Activated B cell treated with CpG ODN at 0.5 μM for 24 hours (primary cell): ENCODE results near the gene ZNF664. TPM values are rescaled to one million over a fixed set of nuclear protein-coding genes. Genes with fewer than 3 reads are reported as not detected.

Experiments
- ATAC-seq: fragments of 200-7000 bp; cut with Tn5 transposase; one replicate; pipeline ENCODE4 v1.10.0; 2021; ENCODE audit warnings: low read depth, mild to moderate bottlenecking, moderate library complexity
- CTCF ChIA-PET: fragments of 350-600 bp; sonication (Branson Sonifier 250); formaldehyde crosslinking; loops from one replicate; lab custom pipeline; 2021; ENCODE audit warnings: antibody characterized with exemption; lab: Charles Lee
- POLR2A ChIA-PET: fragments of 350-600 bp; sonication (Branson Sonifier 250); formaldehyde crosslinking; loops from one replicate; lab custom pipeline; 2021; ENCODE audit warnings: antibody characterized with exemption; lab: Charles Lee
- DNase-seq: peaks from one replicate; pipeline ENCODE4 v3.0.0; 2022
- H3K27ac Mint-ChIP-seq: one replicate; pipeline ENCODE4 v1.8.0; 2020; ENCODE audit warnings: mixed read lengths
- H3K27me3 Mint-ChIP-seq: one replicate; pipeline ENCODE4 v1.8.0; 2021; ENCODE audit warnings: mixed read lengths
- H3K36me3 Mint-ChIP-seq: one replicate; pipeline ENCODE4 v1.8.0; 2021; ENCODE audit warnings: low read depth, mixed read lengths
- H3K4me1 Mint-ChIP-seq: one replicate; pipeline ENCODE4 v1.8.0; 2021; ENCODE audit warnings: mixed read lengths
- H3K4me3 Mint-ChIP-seq: one replicate; pipeline ENCODE4 v1.8.0; 2020; ENCODE audit warnings: mild to moderate bottlenecking, mixed read lengths
- H3K9me3 Mint-ChIP-seq: one replicate; pipeline ENCODE4 v1.8.0; 2020; ENCODE audit warnings: mixed read lengths
- CTCF ChIP-seq: fragments of 200-600 bp; IDR thresholded peaks from one replicate; pipeline ENCODE4 v1.8.0; 2022; ENCODE audit warnings: antibody characterized with exemption, mild to moderate bottlenecking
- intact Hi-C: fragments of 100-400 bp; cut with micrococcal nuclease; formaldehyde crosslinking; loops from one replicate; pipeline ENCODE4 v1.15.1; 2024
- total RNA-seq: library from RNA; stranded (reverse); gene quantifications from 2 replicates; pipeline ENCODE4 v1.2.3, GENCODE V29; 2022

ZNF664 gene
- total RNA-seq, 1 donor from 2014 or later: 40.7 TPM

GRCh38 chr12:124013073-124013472 is 40.1 kb downstream of the ZNF664 start:
- ATAC-seq (no peak), DNase-seq (no peak)
- CTCF ChIA-PET: no interaction called here
- no peak overlapping the region for H3K27ac Mint-ChIP-seq
- H3K36me3 Mint-ChIP-seq: peaks cover 46% of the 10 kb centered on the region
- no peaks in the 10 kb centered on the region for H3K9me3 Mint-ChIP-seq
- no peak for TF ChIP-seq CTCF
- peaks cover 6% of the 10 kb centered on the region for H3K4me1 Mint-ChIP-seq
- no peaks in the 10 kb centered on the region for H3K27me3 Mint-ChIP-seq
- POLR2A ChIA-PET: no interaction called here
- intact Hi-C loops: no loop called here
- no peak overlapping the region for H3K4me3 Mint-ChIP-seq

GRCh38 chr12:124015494-124016461 is 42.8 kb downstream of the ZNF664 start:
- Mint-ChIP-seq H3K4me3 (no peak overlapping the region), H3K27me3 (no peaks in the 10 kb centered on the region), H3K36me3 (peaks cover 38% of the 10 kb centered on the region), H3K4me1 (peaks cover 5% of the 10 kb centered on the region), H3K27ac (no peak overlapping the region), H3K9me3 (no peaks in the 10 kb centered on the region)
- no peak for DNase-seq
- POLR2A ChIA-PET: no interaction called here
- no peak for ATAC-seq
- CTCF ChIA-PET: interaction anchor here (1.0 kb wide), 1 partner anchor 19 kb away, joined by 3 read pairs; no protein-coding TSS in a partner anchor
- TF ChIP-seq CTCF: no peak
- intact Hi-C loops: no loop called here

- Mint-ChIP-seq H3K9me3 (no peaks in the 10 kb centered on the region), H3K4me3 (no peak overlapping the region), H3K36me3 (peaks cover 28% of the 10 kb centered on the region), H3K4me1 (peaks cover 5% of the 10 kb centered on the region), H3K27me3 (no peaks in the 10 kb centered on the region), H3K27ac (no peak overlapping the region)
- CTCF ChIA-PET: no interaction called here
- POLR2A ChIA-PET: no interaction called here
- no peak for ATAC-seq
- no peak for DNase-seq
- intact Hi-C loops: no loop called here
- TF ChIP-seq CTCF: no peak
Measured at GRCh38 chr12:124017064-124017463, 44.0 kb downstream of the ZNF664 start.

- DNase-seq (no peak), ATAC-seq (no peak)
- Mint-ChIP-seq H3K4me3 (no peak overlapping the region), H3K36me3 (peaks cover 13% of the 10 kb centered on the region), H3K4me1 (peaks cover 5% of the 10 kb centered on the region), H3K27ac (no peak overlapping the region), H3K9me3 (no peaks in the 10 kb centered on the region), H3K27me3 (no peaks in the 10 kb centered on the region)
- intact Hi-C loops: no loop called here
- POLR2A ChIA-PET: no interaction called here
- TF ChIP-seq CTCF: no peak
- CTCF ChIA-PET: no interaction called here
Measured at GRCh38 chr12:124018539-124018938, 45.5 kb downstream of the ZNF664 start.

- no peak overlapping the region for H3K27ac Mint-ChIP-seq
- TF ChIP-seq CTCF: no peak
- DNase-seq (no peak), ATAC-seq (no peak)
- peaks cover 9% of the 10 kb centered on the region for H3K36me3 Mint-ChIP-seq
- H3K4me1 Mint-ChIP-seq: peaks cover 5% of the 10 kb centered on the region
- intact Hi-C loops: no loop called here
- ChIA-PET POLR2A (no interaction called here), CTCF (interaction anchor here (1.6 kb wide), 1 partner anchor 13 kb away, joined by 7 read pairs; no protein-coding TSS in a partner anchor)
- H3K9me3 Mint-ChIP-seq: no peaks in the 10 kb centered on the region
- H3K4me3 Mint-ChIP-seq: no peak overlapping the region
- H3K27me3 Mint-ChIP-seq: no peaks in the 10 kb centered on the region
Measured at GRCh38 chr12:124019115-124019514, 46.1 kb downstream of the ZNF664 start.
